Osteocyte (in vitro differentiated cells): ENCODE data around the gene SOX18. TPM values are rescaled to one million over a fixed set of nuclear protein-coding genes. Genes with fewer than 3 reads are reported as not detected.
"Not testable (repeated sequence)": the region's sequence is repeated elsewhere in the genome, so short reads cannot be mapped to it uniquely, and the experiment has no call there.

ENCODE experiments used
- DNase-seq: peaks from one replicate; pipeline ENCODE4 v3.0.0; 2021; ENCODE audit warnings: mixed read lengths; ENCODE audit not compliant: unreplicated experiment; ENCODE audit errors: extremely low spot score
- H3K27ac Mint-ChIP-seq: one replicate; pipeline ENCODE4 v1.8.0; 2021; ENCODE audit warnings: mild to moderate bottlenecking, mixed read lengths; ENCODE audit not compliant: unreplicated experiment
- H3K27me3 Mint-ChIP-seq: one replicate; pipeline ENCODE4 v1.8.0; 2021; ENCODE audit warnings: mixed read lengths; ENCODE audit not compliant: unreplicated experiment
- H3K36me3 Mint-ChIP-seq: one replicate; pipeline ENCODE4 v1.8.0; 2021; ENCODE audit warnings: mixed read lengths; ENCODE audit not compliant: unreplicated experiment
- H3K4me1 Mint-ChIP-seq: one replicate; pipeline ENCODE4 v1.8.0; 2021; ENCODE audit warnings: mixed read lengths; ENCODE audit not compliant: unreplicated experiment
- H3K4me3 Mint-ChIP-seq: one replicate; pipeline ENCODE4 v1.8.0; 2021; ENCODE audit warnings: mild to moderate bottlenecking, moderate library complexity, mixed read lengths; ENCODE audit not compliant: unreplicated experiment
- H3K9me3 Mint-ChIP-seq: one replicate; pipeline ENCODE4 v1.8.0; 2021; ENCODE audit warnings: mixed read lengths; ENCODE audit not compliant: unreplicated experiment
- total RNA-seq: library from RNA; stranded (reverse); gene quantifications from 2 replicates; pipeline ENCODE4 v1.2.1, GENCODE V29; 2021
- TF ChIP-seq, protein P1 (sequence below): fragments of 200-600 bp; sonication (generic); IDR thresholded peaks from 2 replicates; pipeline ENCODE4 v1.5.0; 2021; ENCODE audit warnings: antibody characterized with exemption, mild to moderate bottlenecking, moderate library complexity

SOX18 gene
- total RNA-seq, 1 donor from 2014 or later: 1.2 TPM

DNA sequence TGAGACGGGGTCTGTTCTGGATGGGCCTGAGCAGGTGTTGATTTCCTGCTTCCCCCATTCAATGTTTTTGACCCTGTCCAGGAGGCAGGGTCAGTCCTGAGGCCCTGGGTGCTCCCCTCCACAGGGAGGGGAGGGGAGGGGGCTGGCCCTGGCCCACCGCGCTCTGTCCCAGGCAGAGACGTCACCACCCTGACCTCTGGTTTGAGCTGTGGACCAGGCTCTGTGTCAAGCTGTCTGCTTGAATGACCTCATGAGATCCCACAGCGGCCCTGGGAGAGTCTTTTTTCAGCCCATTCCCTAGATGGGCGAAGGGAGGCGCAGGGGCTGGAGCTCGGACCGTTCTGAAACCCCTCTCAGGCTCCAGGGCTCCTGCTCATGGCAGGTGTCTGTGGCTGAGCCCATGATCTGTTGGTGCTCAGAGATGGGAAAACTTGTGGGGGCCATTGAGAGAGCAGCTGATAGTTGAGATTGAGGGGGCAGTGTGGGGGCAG, 43.6 kb upstream of the SOX18 start:
- Mint-ChIP-seq H3K27me3 (peaks cover 2% of the 10 kb centered on the region), H3K9me3 (no peaks in the 10 kb centered on the region), H3K36me3 (no peaks in the 10 kb centered on the region), H3K4me1 (no peaks in the 10 kb centered on the region), H3K4me3 (no peak overlapping the region), H3K27ac (no peak overlapping the region)
- DNase-seq: no peak
- TF ChIP-seq, protein P1, sequence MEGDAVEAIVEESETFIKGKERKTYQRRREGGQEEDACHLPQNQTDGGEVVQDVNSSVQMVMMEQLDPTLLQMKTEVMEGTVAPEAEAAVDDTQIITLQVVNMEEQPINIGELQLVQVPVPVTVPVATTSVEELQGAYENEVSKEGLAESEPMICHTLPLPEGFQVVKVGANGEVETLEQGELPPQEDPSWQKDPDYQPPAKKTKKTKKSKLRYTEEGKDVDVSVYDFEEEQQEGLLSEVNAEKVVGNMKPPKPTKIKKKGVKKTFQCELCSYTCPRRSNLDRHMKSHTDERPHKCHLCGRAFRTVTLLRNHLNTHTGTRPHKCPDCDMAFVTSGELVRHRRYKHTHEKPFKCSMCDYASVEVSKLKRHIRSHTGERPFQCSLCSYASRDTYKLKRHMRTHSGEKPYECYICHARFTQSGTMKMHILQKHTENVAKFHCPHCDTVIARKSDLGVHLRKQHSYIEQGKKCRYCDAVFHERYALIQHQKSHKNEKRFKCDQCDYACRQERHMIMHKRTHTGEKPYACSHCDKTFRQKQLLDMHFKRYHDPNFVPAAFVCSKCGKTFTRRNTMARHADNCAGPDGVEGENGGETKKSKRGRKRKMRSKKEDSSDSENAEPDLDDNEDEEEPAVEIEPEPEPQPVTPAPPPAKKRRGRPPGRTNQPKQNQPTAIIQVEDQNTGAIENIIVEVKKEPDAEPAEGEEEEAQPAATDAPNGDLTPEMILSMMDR: no peak

DNA sequence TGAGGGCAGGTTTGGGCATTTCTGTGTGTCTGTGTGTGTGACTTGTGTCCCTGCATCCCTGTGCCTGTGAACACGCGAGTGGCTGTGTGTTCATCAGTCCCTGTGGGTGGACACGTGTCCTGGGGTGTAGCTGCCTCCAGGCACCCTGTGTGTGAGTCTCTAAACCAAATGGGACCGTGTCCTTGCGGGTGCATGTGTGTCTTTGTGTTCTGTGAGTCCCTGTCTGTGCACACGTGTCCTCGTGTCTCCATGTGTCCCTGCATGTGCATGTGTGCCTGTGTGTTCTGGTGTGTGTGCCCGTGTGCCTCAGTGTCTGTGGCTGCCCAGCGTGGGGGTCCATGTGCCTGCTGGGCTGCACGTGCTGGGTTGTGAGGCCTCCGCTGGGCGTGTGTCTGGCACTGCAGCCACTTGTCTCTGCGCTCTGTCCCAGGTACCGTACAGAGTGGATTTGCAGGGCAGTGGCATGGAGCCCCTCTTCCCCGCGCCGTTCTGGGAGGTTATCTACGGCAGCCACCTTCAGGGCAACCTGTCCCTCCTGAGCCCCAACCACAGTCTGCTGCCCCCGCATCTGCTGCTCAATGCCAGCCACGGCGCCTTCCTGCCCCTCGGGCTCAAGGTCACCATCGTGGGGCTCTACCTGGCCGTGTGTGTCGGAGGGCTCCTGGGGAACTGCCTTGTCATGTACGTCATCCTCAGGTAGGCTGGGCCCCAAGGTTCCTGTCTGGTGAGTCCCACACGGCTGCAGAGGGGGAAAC, 43.0 kb upstream of the SOX18 start:
- TF ChIP-seq, protein P1: no peak
- peaks cover 2% of the 10 kb centered on the region for H3K27me3 Mint-ChIP-seq
- H3K9me3 Mint-ChIP-seq: no peaks in the 10 kb centered on the region
- no peak overlapping the region for H3K4me3 Mint-ChIP-seq
- no peaks in the 10 kb centered on the region for H3K36me3 Mint-ChIP-seq
- no peak overlapping the region for H3K27ac Mint-ChIP-seq
- no peak for DNase-seq
- no peaks in the 10 kb centered on the region for H3K4me1 Mint-ChIP-seq

DNA sequence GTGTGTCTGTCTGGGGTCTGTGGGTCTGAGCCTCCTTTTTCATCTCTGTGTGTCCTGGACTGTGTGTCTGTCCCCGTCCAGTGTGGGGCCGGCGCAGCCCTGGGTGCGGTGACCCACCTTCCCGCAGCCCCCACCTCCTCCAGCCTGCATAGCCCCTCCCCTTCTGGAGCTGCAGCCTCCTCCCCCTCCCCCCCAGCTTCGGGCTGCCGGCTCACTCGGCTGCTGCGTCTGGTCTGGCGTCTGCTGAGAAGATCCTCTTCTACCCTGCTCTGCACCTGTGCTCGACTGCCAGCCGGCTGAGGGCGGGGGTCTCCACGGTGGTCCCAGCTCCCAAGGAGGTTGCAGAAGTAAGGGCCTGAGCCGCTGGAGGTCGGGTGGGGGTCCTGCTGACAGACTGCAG, 42.3 kb upstream of the SOX18 start:
- Mint-ChIP-seq H3K36me3 (no peaks in the 10 kb centered on the region), H3K4me1 (no peaks in the 10 kb centered on the region), H3K9me3 (no peaks in the 10 kb centered on the region), H3K27ac (no peak overlapping the region), H3K4me3 (no peak overlapping the region), H3K27me3 (peaks cover 2% of the 10 kb centered on the region)
- TF ChIP-seq, protein P1: no peak
- no peak for DNase-seq

DNA sequence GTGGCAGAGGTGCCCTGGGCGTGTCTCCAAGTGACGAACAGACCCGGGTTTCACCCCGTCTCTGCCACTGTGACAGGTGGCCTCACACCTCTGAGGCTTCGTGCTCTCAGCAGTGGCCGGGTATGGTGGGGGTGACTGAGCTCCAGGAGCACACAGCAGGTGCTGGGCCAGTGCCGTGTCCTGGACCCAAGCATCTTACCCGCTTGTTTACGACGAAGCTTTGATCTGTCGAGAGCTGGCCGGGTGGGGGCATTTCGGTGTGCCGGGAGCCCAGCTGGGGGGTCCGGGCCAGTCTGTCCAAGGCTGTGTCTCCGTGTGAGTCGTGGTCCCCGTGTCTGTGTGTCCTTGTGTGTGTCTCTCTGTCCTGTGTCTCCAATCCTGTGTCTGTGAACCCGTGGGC, 41.9 kb upstream of the SOX18 start:
- Mint-ChIP-seq H3K36me3 (no peaks in the 10 kb centered on the region), H3K27ac (no peak overlapping the region), H3K27me3 (peaks cover 2% of the 10 kb centered on the region), H3K9me3 (no peaks in the 10 kb centered on the region), H3K4me1 (no peaks in the 10 kb centered on the region), H3K4me3 (no peak overlapping the region)
- no peak for DNase-seq
- TF ChIP-seq, protein P1: no peak

DNA sequence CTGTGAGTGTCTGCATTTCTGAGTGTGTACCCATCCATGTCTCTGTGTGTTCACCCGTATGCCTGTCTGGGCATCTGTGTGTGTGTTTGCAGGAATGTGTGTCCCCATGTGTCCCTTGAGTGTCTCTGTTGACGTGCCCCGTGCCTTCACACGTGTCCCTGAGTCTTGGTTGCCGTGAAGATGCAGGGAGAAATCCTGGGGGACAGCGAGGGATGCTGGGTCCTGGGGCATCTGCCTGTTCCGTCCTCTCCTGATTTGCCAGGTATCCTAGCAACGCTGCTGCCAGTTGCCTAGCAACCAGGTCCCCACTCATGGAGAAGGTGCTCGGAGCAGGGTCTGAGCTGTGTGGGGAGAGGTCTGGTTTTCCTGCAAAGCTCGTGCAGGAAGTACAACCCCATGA, 40.7 kb upstream of the SOX18 start:
- no peaks in the 10 kb centered on the region for H3K9me3 Mint-ChIP-seq
- DNase-seq: no peak
- TF ChIP-seq, protein P1: no peak
- no peaks in the 10 kb centered on the region for H3K4me1 Mint-ChIP-seq
- H3K4me3 Mint-ChIP-seq: no peak overlapping the region
- no peak overlapping the region for H3K27ac Mint-ChIP-seq
- H3K36me3 Mint-ChIP-seq: no peaks in the 10 kb centered on the region
- H3K27me3 Mint-ChIP-seq: peaks cover 10% of the 10 kb centered on the region

DNA sequence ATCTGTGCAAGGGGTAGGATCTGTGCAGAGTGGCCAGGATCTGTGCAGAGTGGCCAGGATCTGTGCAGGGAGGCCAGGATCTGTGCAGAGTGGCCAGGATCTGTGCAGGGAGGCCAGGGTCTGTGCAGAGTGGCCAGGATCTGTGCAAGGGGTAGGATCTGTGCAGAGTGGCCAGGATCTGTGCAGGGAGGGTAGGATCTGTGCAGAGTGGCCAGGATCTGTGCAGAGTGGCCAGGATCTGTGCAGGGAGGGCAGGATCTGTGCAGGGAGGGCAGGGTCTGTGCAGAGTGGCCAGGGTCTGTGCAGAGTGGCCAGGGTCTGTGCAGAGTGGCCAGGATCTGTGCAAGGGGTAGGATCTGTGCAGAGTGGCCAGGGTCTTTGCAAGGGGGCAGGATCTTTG, 39.1 kb upstream of the SOX18 start:
- not testable (repeated sequence) for H3K9me3 Mint-ChIP-seq, DNase-seq, H3K4me3 Mint-ChIP-seq, H3K36me3 Mint-ChIP-seq, H3K27ac Mint-ChIP-seq, H3K4me1 Mint-ChIP-seq
- H3K27me3 Mint-ChIP-seq: peaks cover 13% of the 10 kb centered on the region

DNA sequence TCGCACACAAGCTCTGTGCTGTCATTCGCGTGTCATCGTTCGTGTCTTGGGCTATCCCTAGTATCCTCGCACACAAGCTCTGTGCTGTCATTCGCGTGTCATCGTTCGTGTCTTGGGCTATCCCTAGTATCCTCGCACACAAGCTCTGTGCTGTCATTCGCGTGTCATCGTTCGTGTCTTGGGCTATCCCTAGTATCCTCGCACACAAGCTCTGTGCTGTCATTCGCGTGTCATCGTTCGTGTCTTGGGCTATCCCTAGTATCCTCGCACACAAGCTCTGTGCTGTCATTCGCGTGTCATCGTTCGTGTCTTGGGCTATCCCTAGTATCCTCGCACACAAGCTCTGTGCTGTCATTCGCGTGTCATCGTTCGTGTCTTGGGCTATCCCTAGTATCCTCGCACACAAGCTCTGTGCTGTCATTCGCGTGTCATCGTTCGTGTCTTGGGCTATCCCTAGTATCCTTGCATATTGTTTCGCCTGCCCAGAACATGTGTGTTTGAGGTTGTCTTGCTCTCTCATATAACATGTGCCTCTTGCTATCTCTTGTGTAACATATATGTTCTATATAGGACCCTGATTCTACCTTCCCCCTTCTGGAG, 37.9 kb upstream of the SOX18 start:
- H3K4me1 Mint-ChIP-seq, H3K36me3 Mint-ChIP-seq, DNase-seq, H3K9me3 Mint-ChIP-seq, H3K4me3 Mint-ChIP-seq, H3K27ac Mint-ChIP-seq: not testable (repeated sequence)
- H3K27me3 Mint-ChIP-seq: peaks cover 13% of the 10 kb centered on the region
